ENCODE measurements around the gene GOLIM4.

GOLIM4 gene

DNA sequence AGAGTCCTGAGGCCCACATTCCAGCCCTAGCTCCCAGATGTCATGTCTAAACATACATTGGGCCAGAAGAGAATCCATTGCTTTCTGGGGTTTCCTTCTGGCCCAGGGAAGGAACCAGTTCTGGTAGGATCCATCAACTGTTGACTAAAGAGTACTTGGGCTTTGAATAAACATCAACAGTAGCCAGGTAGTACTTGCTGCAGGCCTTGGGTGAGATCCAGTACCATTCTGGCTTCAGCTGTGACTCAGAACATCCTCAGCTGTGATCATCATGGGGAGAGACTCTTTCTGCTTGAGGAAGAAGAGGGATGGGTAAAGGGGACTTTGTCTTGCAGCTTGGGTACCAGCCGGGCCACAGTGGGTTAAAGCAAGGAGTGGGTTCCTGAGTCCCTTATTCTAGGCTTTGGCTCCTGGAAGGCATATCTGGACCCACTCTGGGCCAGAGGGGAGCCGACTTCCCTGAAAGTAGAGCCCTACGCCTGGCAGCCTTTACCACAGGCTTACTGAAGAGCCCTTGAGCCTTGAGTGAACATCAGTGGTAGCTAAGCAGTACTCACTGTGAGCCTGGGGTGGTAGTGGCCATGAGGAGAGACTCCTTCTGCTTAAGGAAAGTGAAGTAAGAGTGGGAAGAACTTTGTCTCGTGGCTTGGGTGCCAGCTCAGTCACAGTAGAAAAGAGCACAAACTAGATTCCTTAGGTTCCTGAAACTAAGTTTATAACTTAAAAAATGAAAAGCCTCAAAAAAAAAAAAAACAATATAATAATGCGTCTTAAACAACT, 128.3 kb downstream of the GOLIM4 start:
- TF ChIP-seq, protein P1, sequence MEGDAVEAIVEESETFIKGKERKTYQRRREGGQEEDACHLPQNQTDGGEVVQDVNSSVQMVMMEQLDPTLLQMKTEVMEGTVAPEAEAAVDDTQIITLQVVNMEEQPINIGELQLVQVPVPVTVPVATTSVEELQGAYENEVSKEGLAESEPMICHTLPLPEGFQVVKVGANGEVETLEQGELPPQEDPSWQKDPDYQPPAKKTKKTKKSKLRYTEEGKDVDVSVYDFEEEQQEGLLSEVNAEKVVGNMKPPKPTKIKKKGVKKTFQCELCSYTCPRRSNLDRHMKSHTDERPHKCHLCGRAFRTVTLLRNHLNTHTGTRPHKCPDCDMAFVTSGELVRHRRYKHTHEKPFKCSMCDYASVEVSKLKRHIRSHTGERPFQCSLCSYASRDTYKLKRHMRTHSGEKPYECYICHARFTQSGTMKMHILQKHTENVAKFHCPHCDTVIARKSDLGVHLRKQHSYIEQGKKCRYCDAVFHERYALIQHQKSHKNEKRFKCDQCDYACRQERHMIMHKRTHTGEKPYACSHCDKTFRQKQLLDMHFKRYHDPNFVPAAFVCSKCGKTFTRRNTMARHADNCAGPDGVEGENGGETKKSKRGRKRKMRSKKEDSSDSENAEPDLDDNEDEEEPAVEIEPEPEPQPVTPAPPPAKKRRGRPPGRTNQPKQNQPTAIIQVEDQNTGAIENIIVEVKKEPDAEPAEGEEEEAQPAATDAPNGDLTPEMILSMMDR (conservative IDR thresholded peaks at IDR 0.05; ENCODE audit: low read length), result no peak
- no peak for DNase-seq (ENCODE audit: low read depth)

More for the DNA sequence above, 128.3 kb downstream of the GOLIM4 start:
- no peak overlapping the region for H3K4me3 ChIP-seq (ENCODE audit: low read length)
